Lower leg skin (tissue), 4 donors: ENCODE data around the gene GMEB2. TPM values are rescaled to one million over a fixed set of nuclear protein-coding genes. Genes with fewer than 3 reads are reported as not detected.
"Not testable (repeated sequence)": the region's sequence is repeated elsewhere in the genome, so short reads cannot be mapped to it uniquely, and the experiment has no call there.

Experiments
- DNase-seq, 2 donors: peaks; one replicate each; pipeline ENCODE4 v3.0.0-alpha.2; 2019; ENCODE audit warnings: low spot score in 2 of 2
- H3K4me3 ChIP-seq: fragments of 200-600 bp; sonication (generic); 2 replicates; pipeline ENCODE4 v1.5.1; 2017; ENCODE audit warnings: mild to moderate bottlenecking, low read depth; ENCODE audit not compliant: poor library complexity, severe bottlenecking
- CTCF ChIP-seq, 3 donors: fragments of 450-650 bp; IDR thresholded peaks; one replicate each; pipeline ENCODE4 v1.5.1; 2016; ENCODE audit warnings: antibody characterized with exemption in 3 of 3, mild to moderate bottlenecking in 3 of 3, moderate library complexity in 2 of 3
- POLR2A ChIP-seq, 2 donors: fragments of 450-650 bp; IDR thresholded peaks; one replicate each; pipeline ENCODE4 v1.6.1; 2016 to 2017; ENCODE audit warnings: antibody characterized with exemption in 2 of 2, mild to moderate bottlenecking in 1 of 2, moderate library complexity in 1 of 2
- WGBS, 2 donors: methylation state at CpG; one replicate each; pipeline ENCODE4 v1.1.5; 2018; 5-methylcytosine and 5-hydroxymethylcytosine counted together
- intact Hi-C: fragments of 100-400 bp; cut with DNase I; formaldehyde crosslinking; loops from one replicate; pipeline ENCODE4 v1.15.0; 2023; ENCODE audit warnings: low total_unique reads
- total RNA-seq, 4 donors: library from RNA; depleted of rRNA; stranded (reverse); fragments of >200 nt; gene quantifications; one replicate each; pipeline ENCODE4 v1.1.0, GENCODE V29; 2016

GMEB2 gene
- total RNA-seq, 4 donors from 2014 or later: 11.9 to 18.3 (median 13.7) TPM

DNA sequence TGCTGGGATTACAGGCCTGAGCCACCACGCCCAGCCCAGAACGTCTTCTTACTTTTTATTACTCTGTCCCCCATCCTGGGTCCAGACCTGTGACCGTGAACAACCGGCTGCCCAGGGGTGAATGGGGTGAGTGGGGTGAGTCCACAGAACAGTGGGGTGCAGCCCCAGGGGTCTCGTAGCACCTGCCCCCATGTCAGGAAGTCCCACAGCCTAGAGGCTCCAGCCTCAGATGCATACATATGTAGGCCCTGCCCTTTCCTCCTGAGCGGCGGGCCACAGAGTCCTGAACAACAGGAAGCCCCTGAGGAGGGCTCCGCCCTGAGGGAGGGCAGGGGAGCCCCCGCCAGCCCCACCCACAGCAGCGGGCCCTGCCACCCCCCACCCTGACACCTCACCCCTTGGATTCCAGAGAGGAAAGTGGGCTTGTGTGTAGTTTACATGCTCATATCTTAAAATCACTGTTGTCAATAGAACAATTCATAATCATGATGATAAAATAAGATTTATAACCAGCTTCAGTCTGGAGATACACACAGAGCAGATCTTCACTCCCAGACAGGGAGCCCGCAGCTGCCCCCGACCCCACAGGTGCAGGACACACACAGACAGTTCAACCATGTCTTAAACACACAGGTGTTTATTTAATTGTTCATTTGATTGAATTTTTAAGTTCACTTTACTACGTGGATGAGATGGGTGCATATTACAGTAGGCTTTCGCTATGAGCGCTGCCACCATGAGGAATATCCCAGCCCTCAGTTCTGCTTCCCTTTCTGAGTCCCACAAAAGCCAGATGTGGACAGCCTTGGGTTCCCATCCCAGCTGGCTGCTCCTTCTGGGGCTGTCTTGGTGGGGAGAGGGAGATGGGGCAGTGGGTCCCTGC, 12.4 kb upstream of the GMEB2 start:
- intact Hi-C loops: no loop called here
- TF ChIP-seq POLR2A (IDR thresholded peaks at IDR 0.05) (no peak), CTCF (IDR thresholded peaks at IDR 0.05) (no peak)
- 65 to 72% methylated on average over 13 to 15 of the region's 15 CpGs for WGBS, 2 donors
- H3K4me3 ChIP-seq: no peak overlapping the region
- DNase-seq: no peak

DNA sequence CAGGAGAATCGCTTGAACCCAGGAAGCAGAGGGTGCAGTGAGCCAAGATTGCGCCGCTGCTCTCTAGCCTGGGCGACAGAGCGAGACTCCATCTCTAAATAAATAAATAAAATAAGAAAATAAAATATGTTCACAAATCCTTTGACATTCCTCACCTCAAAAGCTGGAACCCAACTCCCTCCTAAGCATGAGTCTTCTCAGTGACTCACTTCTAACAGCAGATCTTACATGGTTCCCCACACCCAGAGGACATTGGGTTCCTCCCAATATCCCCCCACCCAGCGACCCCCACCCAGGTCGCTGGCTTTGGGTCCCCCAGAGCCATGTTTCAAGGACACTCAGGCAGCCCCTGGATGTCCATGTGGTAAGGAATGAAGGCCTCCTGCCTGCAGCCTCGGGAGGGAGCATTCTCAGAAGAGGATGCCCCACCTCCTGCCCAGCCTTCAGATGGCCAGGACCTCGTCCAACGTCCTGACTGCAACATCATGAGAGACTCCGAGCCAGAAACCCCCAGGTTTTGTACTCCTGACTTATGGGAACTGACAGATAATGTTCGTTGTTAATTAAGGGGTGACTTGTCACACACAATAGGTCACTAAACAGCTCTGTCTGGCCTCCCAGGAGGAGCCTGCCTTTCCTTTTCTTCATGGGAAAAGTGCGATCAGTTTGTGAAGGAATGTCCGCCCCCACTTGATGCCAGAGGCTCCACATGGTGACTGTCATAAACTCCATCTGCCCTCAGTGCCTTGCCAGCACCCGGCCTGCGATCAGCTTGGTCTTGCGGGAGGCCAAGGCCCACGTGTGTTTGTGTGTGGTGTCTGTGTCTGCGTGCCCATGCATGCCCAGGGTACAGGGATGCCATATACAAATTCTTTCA, 10.1 kb upstream of the GMEB2 start:
- TF ChIP-seq POLR2A (IDR thresholded peaks at IDR 0.05): no peak
- TF ChIP-seq CTCF (IDR thresholded peaks at IDR 0.05): no peak
- WGBS, 2 donors: 65 to 66% methylated on average over 14 to 19 of the region's 19 CpGs
- H3K4me3 ChIP-seq: no peak overlapping the region
- DNase-seq: no peak
- intact Hi-C loops: no loop called here

DNA sequence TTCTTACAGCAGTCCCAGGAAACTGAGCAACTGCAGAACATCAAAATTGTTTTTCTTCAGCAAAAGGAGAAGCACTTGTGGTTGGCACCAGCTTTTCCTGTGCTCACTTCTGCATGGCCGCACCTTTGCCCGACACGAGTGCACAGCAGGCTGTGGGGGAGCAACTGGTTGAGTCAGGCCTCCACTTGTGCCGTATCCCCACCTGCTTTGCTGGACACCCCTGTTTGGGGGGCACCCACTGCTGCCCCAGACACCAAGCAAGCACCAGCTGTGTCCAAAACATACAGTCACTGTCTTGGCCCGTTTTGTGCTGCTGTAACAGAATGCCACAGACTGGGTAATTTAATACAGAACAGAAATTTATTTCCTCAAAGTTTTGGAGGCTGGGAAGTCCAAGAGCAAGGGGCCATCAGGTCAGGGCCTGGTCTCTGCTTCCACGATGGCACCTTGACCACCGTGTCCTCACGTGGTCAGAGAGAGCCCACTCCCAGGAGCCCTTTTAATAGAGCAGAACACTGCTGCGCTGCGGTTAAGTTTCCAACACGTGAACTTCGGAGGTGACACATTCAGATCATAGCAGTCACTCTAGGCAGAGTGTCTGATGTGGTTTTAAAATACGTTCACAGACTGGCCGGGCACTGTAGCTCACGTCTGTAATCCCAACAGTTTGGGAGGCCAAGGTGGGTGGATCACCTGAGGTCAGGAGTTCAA, 8.7 kb upstream of the GMEB2 start:
- WGBS, 2 donors: 85% methylated on average over 15 of the region's 15 CpGs
- TF ChIP-seq CTCF (IDR thresholded peaks at IDR 0.05) (no peak), POLR2A (IDR thresholded peaks at IDR 0.05) (no peak)

GRCh38 chr20:63633732-63634131, 6.8 kb upstream of the GMEB2 start:
- 82 to 84% methylated on average over 9 of the region's 9 CpGs for WGBS, 2 donors

More for the DNA sequence above, 8.7 kb upstream of the GMEB2 start:
- no peak for DNase-seq
- H3K4me3 ChIP-seq: no peak overlapping the region
- intact Hi-C loops: no loop called here

DNA sequence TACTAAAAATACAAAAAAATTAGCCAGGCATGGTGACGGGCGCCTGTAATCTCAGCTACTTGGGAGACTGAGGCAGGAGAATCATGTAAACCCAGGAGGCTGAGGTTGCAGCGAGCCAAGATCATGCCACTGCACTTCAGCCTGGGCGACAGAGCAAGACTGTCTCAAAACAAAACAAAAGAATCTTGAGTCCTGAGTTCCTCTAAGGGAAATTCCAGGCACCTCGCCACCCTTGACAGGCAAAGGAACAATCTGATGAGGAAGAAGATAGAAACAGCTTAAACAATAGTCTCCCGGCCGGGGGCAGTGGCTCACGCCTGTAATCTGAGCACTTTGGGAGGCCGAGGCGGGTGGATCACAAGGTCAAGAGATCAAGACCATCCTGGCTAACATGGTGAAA, 4.5 kb upstream of the GMEB2 start:
- H3K4me3 ChIP-seq, DNase-seq, intact Hi-C loops: not testable (repeated sequence)
- WGBS, 2 donors: 61 to 65% methylated on average over 10 of the region's 10 CpGs

More at GRCh38 chr20:63633732-63634131, 6.8 kb upstream of the GMEB2 start:
- TF ChIP-seq CTCF (IDR thresholded peaks at IDR 0.05) (no peak), POLR2A (IDR thresholded peaks at IDR 0.05) (no peak)
- no peak for DNase-seq
- intact Hi-C loops: no loop called here
- no peak overlapping the region for H3K4me3 ChIP-seq

- intact Hi-C loops, H3K4me3 ChIP-seq, DNase-seq: not testable (repeated sequence)
- 95% methylated on average over 6 of the region's 6 CpGs for WGBS, 2 donors
Observed at GRCh38 chr20:63630956-63631355, 4.1 kb upstream of the GMEB2 start.
